Measurements from ENCODE around the gene CD79A. TPM values are rescaled to one million over a fixed set of nuclear protein-coding genes. Genes with fewer than 3 reads are reported as not detected.

The CD79A gene
- total RNA-seq, 4 donors from 2014 or later = 0.40 to 0.99 TPM; not detected in 2

- H3K4me3 ChIP-seq = no peak overlapping the region
Observed at GRCh38 chr19:41862445-41862986, 14.6 kb upstream of the CD79A start.

GRCh38 chr19:41863209-41863931 is 13.7 kb upstream of the CD79A start:
- Histone ChIP-seq H3K36me3 (peaks cover 0 to 72% of the 10 kb centered on the region in 2 donors), H3K4me3 (no peak overlapping the region), H3K4me1 (peaks cover 4 to 80% (median 20%) of the 10 kb centered on the region in 3 donors), H3K9me3 (no peaks in the 10 kb centered on the region), H3K27ac (no peak overlapping the region), H3K27me3 (no peaks in the 10 kb centered on the region)
- 74 to 82% methylated on average over 5 to 7 of the region's 11 CpGs for WGBS, 2 donors (ENCODE audit: low coverage in 1 of 2)
- no peak for ATAC-seq
- TF ChIP-seq EP300 (IDR thresholded peaks at IDR 0.05) = no peak
- no peak for TF ChIP-seq CTCF (IDR thresholded peaks at IDR 0.05)
- TF ChIP-seq POLR2A (IDR thresholded peaks at IDR 0.05) = no peak
- TF ChIP-seq POLR2AphosphoS5 (IDR thresholded peaks at IDR 0.05) = no peak

More at GRCh38 chr19:41862445-41862986, 14.6 kb upstream of the CD79A start:
- Histone ChIP-seq H3K4me1 (peaks cover 4 to 74% (median 20%) of the 10 kb centered on the region in 3 donors), H3K27me3 (no peaks in the 10 kb centered on the region), H3K9me3 (no peaks in the 10 kb centered on the region), H3K27ac (no peak overlapping the region), H3K36me3 (peaks cover 0 to 65% of the 10 kb centered on the region in 2 donors)
- ATAC-seq = no peak
- TF ChIP-seq EP300 (IDR thresholded peaks at IDR 0.05) (no peak), POLR2A (IDR thresholded peaks at IDR 0.05) (no peak), POLR2AphosphoS5 (IDR thresholded peaks at IDR 0.05) (no peak), CTCF (IDR thresholded peaks at IDR 0.05) (no peak)
- 67% methylated on average over 1 to 2 of the region's 2 CpGs for WGBS, 2 donors (ENCODE audit: low coverage in 1 of 2)

- WGBS, 2 donors (ENCODE audit: low coverage in 1 of 2) = no CpG with 5 or more reads among the region's 5 CpGs
- TF ChIP-seq POLR2AphosphoS5 (IDR thresholded peaks at IDR 0.05) (no peak), POLR2A (IDR thresholded peaks at IDR 0.05) (no peak), EP300 (IDR thresholded peaks at IDR 0.05) (no peak), CTCF (IDR thresholded peaks at IDR 0.05) (no peak)
- Histone ChIP-seq H3K27ac (no peak overlapping the region), H3K4me3 (no peak overlapping the region), H3K4me1 (peaks cover 4 to 83% (median 20%) of the 10 kb centered on the region in 3 donors), H3K9me3 (no peaks in the 10 kb centered on the region), H3K27me3 (no peaks in the 10 kb centered on the region), H3K36me3 (peaks cover 0 to 82% of the 10 kb centered on the region in 2 donors)
- ATAC-seq = no peak
Observed at GRCh38 chr19:41864374-41864773, 12.7 kb upstream of the CD79A start.

GRCh38 chr19:41866284-41866683 is 10.8 kb upstream of the CD79A start:
- no peaks in the 10 kb centered on the region for H3K27me3 ChIP-seq
- no peak for ATAC-seq
- H3K36me3 ChIP-seq = peaks cover 0 to 97% of the 10 kb centered on the region in 2 donors
- WGBS, 2 donors (ENCODE audit: low coverage in 1 of 2) = 40 to 84% methylated on average over 1 to 2 of the region's 3 CpGs
- no peak for TF ChIP-seq POLR2AphosphoS5 (IDR thresholded peaks at IDR 0.05)
- no peak for TF ChIP-seq POLR2A (IDR thresholded peaks at IDR 0.05)
- TF ChIP-seq EP300 (IDR thresholded peaks at IDR 0.05) = no peak
- TF ChIP-seq CTCF (IDR thresholded peaks at IDR 0.05) = no peak
- H3K9me3 ChIP-seq = no peaks in the 10 kb centered on the region
- no peak overlapping the region for H3K4me3 ChIP-seq
- H3K4me1 ChIP-seq = peaks cover 1 to 74% (median 13%) of the 10 kb centered on the region in 3 donors
- no peak overlapping the region for H3K27ac ChIP-seq
